Measurements from ENCODE around the gene HECTD4. TPM values are rescaled to one million over a fixed set of nuclear protein-coding genes. Genes with fewer than 3 reads are reported as not detected.
A peak's percentile ranks its signal among the peaks of the same experiment; 100 is the strongest.

Gene HECTD4
- total and polyA plus RNA-seq, 9 donors, result 25.5 to 73.1 (median 45.1) TPM

- no peak for DNase-seq
- Histone ChIP-seq H3K27ac (ENCODE audit: low read length) (no peak overlapping the region), H3K9me3 (replicated peaks; ENCODE audit: control insufficient read depth, low read depth, low read length) (no peaks in the 10 kb centered on the region), H3K36me3 (ENCODE audit: control insufficient read depth, insufficient read depth, low read length) (no peaks in the 10 kb centered on the region), H3K27me3 (ENCODE audit: control insufficient read depth, insufficient read depth, low read length) (no peaks in the 10 kb centered on the region), H3K4me3 (ENCODE audit: low read length) (peak overlapping the region; percentile 63), H3K4me1 (ENCODE audit: control insufficient read depth, insufficient read depth, low read length) (peaks cover 12% of the 10 kb centered on the region)
- WGBS (ENCODE audit: insufficient coverage), result 42% methylated on average over 33 of the region's 34 CpGs
Measured at GRCh38 chr12:112380663-112381405, 1.4 kb downstream of the HECTD4 start.

GRCh38 chr12:112375105-112375504 lies 7.1 kb downstream of the HECTD4 start:
- peaks cover 2% of the 10 kb centered on the region for H3K9me3 ChIP-seq (replicated peaks; ENCODE audit: control insufficient read depth, low read depth, low read length)
- H3K4me1 ChIP-seq (ENCODE audit: control insufficient read depth, insufficient read depth, low read length), result no peaks in the 10 kb centered on the region
- 80% methylated on average over 2 of the region's 5 CpGs for WGBS (ENCODE audit: insufficient coverage)
- H3K36me3 ChIP-seq (ENCODE audit: control insufficient read depth, insufficient read depth, low read length), result no peaks in the 10 kb centered on the region
- no peak overlapping the region for H3K27ac ChIP-seq (ENCODE audit: low read length)
- no peak overlapping the region for H3K4me3 ChIP-seq (ENCODE audit: low read length)
- no peak for DNase-seq
- H3K27me3 ChIP-seq (ENCODE audit: control insufficient read depth, insufficient read depth, low read length), result no peaks in the 10 kb centered on the region

- H3K4me1 ChIP-seq (ENCODE audit: control insufficient read depth, insufficient read depth, low read length), result no peaks in the 10 kb centered on the region
- no peaks in the 10 kb centered on the region for H3K36me3 ChIP-seq (ENCODE audit: control insufficient read depth, insufficient read depth, low read length)
- H3K27ac ChIP-seq (ENCODE audit: low read length), result no peak overlapping the region
- no peak overlapping the region for H3K4me3 ChIP-seq (ENCODE audit: low read length)
- H3K27me3 ChIP-seq (ENCODE audit: control insufficient read depth, insufficient read depth, low read length), result no peaks in the 10 kb centered on the region
- WGBS (ENCODE audit: insufficient coverage), result 60% methylated on average over 1 of the region's 3 CpGs
- H3K9me3 ChIP-seq (replicated peaks; ENCODE audit: control insufficient read depth, low read depth, low read length), result peaks cover 2% of the 10 kb centered on the region
- DNase-seq, result no peak
Measured at GRCh38 chr12:112374166-112374740, 8.0 kb downstream of the HECTD4 start.

- H3K4me1 ChIP-seq (ENCODE audit: control insufficient read depth, insufficient read depth, low read length), result no peaks in the 10 kb centered on the region
- H3K27ac ChIP-seq (ENCODE audit: low read length), result no peak overlapping the region
- H3K27me3 ChIP-seq (ENCODE audit: control insufficient read depth, insufficient read depth, low read length), result no peaks in the 10 kb centered on the region
- no peak overlapping the region for H3K4me3 ChIP-seq (ENCODE audit: low read length)
- no peak for DNase-seq
- H3K36me3 ChIP-seq (ENCODE audit: control insufficient read depth, insufficient read depth, low read length), result no peaks in the 10 kb centered on the region
- peaks cover 2% of the 10 kb centered on the region for H3K9me3 ChIP-seq (replicated peaks; ENCODE audit: control insufficient read depth, low read depth, low read length)
- WGBS (ENCODE audit: insufficient coverage), result 73% methylated on average over 6 of the region's 8 CpGs
Measured at GRCh38 chr12:112370868-112371510, 11.2 kb downstream of the HECTD4 start.

- Histone ChIP-seq H3K9me3 (replicated peaks; ENCODE audit: control insufficient read depth, low read depth, low read length) (peaks cover 2% of the 10 kb centered on the region), H3K4me3 (ENCODE audit: low read length) (no peak overlapping the region), H3K27ac (ENCODE audit: low read length) (no peak overlapping the region), H3K4me1 (ENCODE audit: control insufficient read depth, insufficient read depth, low read length) (no peaks in the 10 kb centered on the region), H3K27me3 (ENCODE audit: control insufficient read depth, insufficient read depth, low read length) (no peaks in the 10 kb centered on the region), H3K36me3 (ENCODE audit: control insufficient read depth, insufficient read depth, low read length) (no peaks in the 10 kb centered on the region)
- no peak for DNase-seq
- WGBS (ENCODE audit: insufficient coverage), result no CpG with 5 or more reads among the region's 1 CpG
Measured at GRCh38 chr12:112370199-112370598, 12.0 kb downstream of the HECTD4 start.

- H3K27me3 ChIP-seq (ENCODE audit: control insufficient read depth, insufficient read depth, low read length), result no peaks in the 10 kb centered on the region
- 48% methylated on average over 6 of the region's 6 CpGs for WGBS (ENCODE audit: insufficient coverage)
- no peak overlapping the region for H3K27ac ChIP-seq (ENCODE audit: low read length)
- no peaks in the 10 kb centered on the region for H3K36me3 ChIP-seq (ENCODE audit: control insufficient read depth, insufficient read depth, low read length)
- no peaks in the 10 kb centered on the region for H3K9me3 ChIP-seq (replicated peaks; ENCODE audit: control insufficient read depth, low read depth, low read length)
- peak; percentile 33 for DNase-seq
- H3K4me1 ChIP-seq (ENCODE audit: control insufficient read depth, insufficient read depth, low read length), result no peaks in the 10 kb centered on the region
- no peak overlapping the region for H3K4me3 ChIP-seq (ENCODE audit: low read length)
Measured at GRCh38 chr12:112368856-112369255, 13.4 kb downstream of the HECTD4 start.

- no peak overlapping the region for H3K27ac ChIP-seq (ENCODE audit: low read length)
- no peaks in the 10 kb centered on the region for H3K36me3 ChIP-seq (ENCODE audit: control insufficient read depth, insufficient read depth, low read length)
- H3K27me3 ChIP-seq (ENCODE audit: control insufficient read depth, insufficient read depth, low read length), result no peaks in the 10 kb centered on the region
- H3K4me1 ChIP-seq (ENCODE audit: control insufficient read depth, insufficient read depth, low read length), result no peaks in the 10 kb centered on the region
- 100% methylated on average over 1 of the region's 3 CpGs for WGBS (ENCODE audit: insufficient coverage)
- no peak for DNase-seq
- H3K4me3 ChIP-seq (ENCODE audit: low read length), result no peak overlapping the region
- no peaks in the 10 kb centered on the region for H3K9me3 ChIP-seq (replicated peaks; ENCODE audit: control insufficient read depth, low read depth, low read length)
Measured at GRCh38 chr12:112367965-112368364, 14.3 kb downstream of the HECTD4 start.

GRCh38 chr12:112362310-112362709 lies 19.9 kb downstream of the HECTD4 start:
- H3K27me3 ChIP-seq (ENCODE audit: control insufficient read depth, insufficient read depth, low read length), result no peaks in the 10 kb centered on the region
- no peak overlapping the region for H3K4me3 ChIP-seq (ENCODE audit: low read length)
- no peak for DNase-seq
- H3K36me3 ChIP-seq (ENCODE audit: control insufficient read depth, insufficient read depth, low read length), result no peaks in the 10 kb centered on the region
- H3K4me1 ChIP-seq (ENCODE audit: control insufficient read depth, insufficient read depth, low read length), result no peaks in the 10 kb centered on the region
- no peaks in the 10 kb centered on the region for H3K9me3 ChIP-seq (replicated peaks; ENCODE audit: control insufficient read depth, low read depth, low read length)
- no CpG with 5 or more reads among the region's 3 CpGs for WGBS (ENCODE audit: insufficient coverage)
- H3K27ac ChIP-seq (ENCODE audit: low read length), result no peak overlapping the region

- no peak overlapping the region for H3K27ac ChIP-seq (ENCODE audit: low read length)
- WGBS (ENCODE audit: insufficient coverage), result 90% methylated on average over 1 of the region's 4 CpGs
- H3K27me3 ChIP-seq (ENCODE audit: control insufficient read depth, insufficient read depth, low read length), result no peaks in the 10 kb centered on the region
- H3K36me3 ChIP-seq (ENCODE audit: control insufficient read depth, insufficient read depth, low read length), result no peaks in the 10 kb centered on the region
- no peaks in the 10 kb centered on the region for H3K4me1 ChIP-seq (ENCODE audit: control insufficient read depth, insufficient read depth, low read length)
- no peak overlapping the region for H3K4me3 ChIP-seq (ENCODE audit: low read length)
- DNase-seq, result no peak
- H3K9me3 ChIP-seq (replicated peaks; ENCODE audit: control insufficient read depth, low read depth, low read length), result no peaks in the 10 kb centered on the region
Measured at GRCh38 chr12:112361271-112361670, 21.0 kb downstream of the HECTD4 start.

GRCh38 chr12:112359290-112359689 lies 22.9 kb downstream of the HECTD4 start:
- Histone ChIP-seq H3K9me3 (replicated peaks; ENCODE audit: control insufficient read depth, low read depth, low read length) (no peaks in the 10 kb centered on the region), H3K36me3 (ENCODE audit: control insufficient read depth, insufficient read depth, low read length) (no peaks in the 10 kb centered on the region), H3K4me1 (ENCODE audit: control insufficient read depth, insufficient read depth, low read length) (no peaks in the 10 kb centered on the region), H3K27me3 (ENCODE audit: control insufficient read depth, insufficient read depth, low read length) (no peaks in the 10 kb centered on the region), H3K27ac (ENCODE audit: low read length) (no peak overlapping the region), H3K4me3 (ENCODE audit: low read length) (no peak overlapping the region)
- WGBS (ENCODE audit: insufficient coverage), result 100% methylated on average over 2 of the region's 4 CpGs
- no peak for DNase-seq

Data from muscle of leg (tissue), 11 donors.